SK-N-SH (cell line): ENCODE measurements around the gene CDH18. TPM values are rescaled to one million over a fixed set of nuclear protein-coding genes. Genes with fewer than 3 reads are reported as not detected.

Source experiments
- CTCF ChIA-PET: fragments of 300-600, 350-600 bp; formaldehyde crosslinking; extraction: SDS; loops from one replicate; lab custom pipeline; 2021; lab: Yijun Ruan, JAX
- POLR2A ChIA-PET: fragments of 350-600 bp; sonication (Branson Sonifier 250); formaldehyde crosslinking; extraction: SDS; loops from one replicate; lab custom pipeline; 2020; ENCODE audit warnings: antibody characterized with exemption, inconsistent platforms; lab: Yijun Ruan, JAX
- DNase-seq: peaks from one replicate; pipeline ENCODE4 v3.0.0; 2012
- H2AFZ ChIP-seq: fragments of 200-600 bp; sonication (generic); 2 replicates; pipeline ENCODE4 v1.8.1; 2016; ENCODE audit warnings: antibody characterized with exemption, mild to moderate bottlenecking, low read depth
- H3F3A ChIP-seq: fragments of 200-600 bp; sonication (generic); replicated peaks from 2 replicates; pipeline ENCODE3; 2016; ENCODE audit warnings: antibody characterized with exemption, mild to moderate bottlenecking; ENCODE audit not compliant: insufficient read depth
- H3K27ac ChIP-seq, 2 experiments: fragments of 200-500 bp in 1 of 2; fragments of 200-600 bp in 1 of 2; sonication (Bioruptor generic) in 1 of 2; sonication (generic), shearing (Covaris generic) in 1 of 2; 2 replicates each; pipeline versions ENCODE4 v1.5.1 to v1.6.1; 2014 to 2016; ENCODE audit warnings: low read depth in 2 of 2, inconsistent platforms in 1 of 2, low read length in 1 of 2, mild to moderate bottlenecking in 1 of 2, mixed read lengths in 1 of 2
- H3K27me3 ChIP-seq: fragments of 200-600 bp; sonication (generic), shearing (Covaris generic); 2 replicates; pipeline ENCODE4 v1.6.1; 2016; ENCODE audit warnings: mixed run types; ENCODE audit not compliant: insufficient read depth
- H3K36me3 ChIP-seq, 2 experiments: fragments of 200-500 bp in 1 of 2; fragments of 200-600 bp in 1 of 2; sonication (Bioruptor generic) in 1 of 2; sonication (generic) in 1 of 2; replicated peaks in 1 of 2; 2 replicates each; pipeline versions ENCODE3 to v1.5.1; 2014 to 2016; ENCODE audit warnings: low read length in 1 of 2, mild to moderate bottlenecking in 1 of 2; ENCODE audit not compliant: insufficient read depth in 2 of 2, control insufficient read depth in 1 of 2
- H3K4me1 ChIP-seq, 2 experiments: fragments of 200-500 bp in 1 of 2; fragments of 200-600 bp in 1 of 2; sonication (Bioruptor generic) in 1 of 2; sonication (generic), shearing (Covaris generic) in 1 of 2; 2 replicates each; pipeline versions ENCODE4 v1.5.1 to v1.6.1; 2014 to 2016; ENCODE audit warnings: low read depth in 1 of 2, low read length in 1 of 2, mixed run types in 1 of 2; ENCODE audit not compliant: insufficient read depth in 2 of 2, control insufficient read depth in 1 of 2
- H3K4me2 ChIP-seq: fragments of 200-600 bp; sonication (generic), shearing (Covaris generic); 2 replicates; pipeline ENCODE4 v1.6.1; 2017; ENCODE audit warnings: mixed run types
- H3K4me3 ChIP-seq, 2 experiments: fragments of 200-500 bp in 1 of 2; fragments of 200-600 bp in 1 of 2; sonication (Bioruptor generic) in 1 of 2; sonication (generic), shearing (Covaris generic) in 1 of 2; 2 replicates each; pipeline versions ENCODE4 v1.5.1 to v1.8.1; 2014 to 2016; ENCODE audit warnings: low read depth in 2 of 2, inconsistent platforms in 1 of 2, low read length in 1 of 2, mild to moderate bottlenecking in 1 of 2, mixed read lengths in 1 of 2, moderate library complexity in 1 of 2
- H3K79me2 ChIP-seq: fragments of 200-600 bp; sonication (generic); 2 replicates; pipeline ENCODE4 v1.8.1; 2017; ENCODE audit warnings: mild to moderate bottlenecking; ENCODE audit not compliant: insufficient read depth
- H3K9ac ChIP-seq: fragments of 200-600 bp; sonication (generic); 2 replicates; pipeline ENCODE4 v1.6.1; 2017; ENCODE audit warnings: mixed run types
- H3K9me2 ChIP-seq: fragments of 200-600 bp; sonication (generic); 2 replicates; pipeline ENCODE4 v1.6.1; 2017; ENCODE audit warnings: mixed run types
- H3K9me3 ChIP-seq: fragments of 200-600 bp; sonication (generic); 2 replicates; pipeline ENCODE4 v1.6.1; 2017; ENCODE audit warnings: mixed run types, mild to moderate bottlenecking, moderate library complexity
- H4K20me1 ChIP-seq: fragments of 200-600 bp; sonication (generic); 2 replicates; pipeline ENCODE4 v1.6.1; 2017; ENCODE audit warnings: mild to moderate bottlenecking, mixed run types; ENCODE audit not compliant: insufficient read depth
- CHD2 ChIP-seq: fragments of 150-350 bp; IDR thresholded peaks from 2 replicates; pipeline ENCODE4 v1.6.1; 2018; ENCODE audit warnings: low read length; ENCODE audit not compliant: partially characterized antibody
- ELF1 ChIP-seq: IDR thresholded peaks from 2 replicates; pipeline ENCODE4 v1.4.0; 2012
- EP300 ChIP-seq, 2 experiments: IDR thresholded peaks; 2 replicates each; pipeline versions ENCODE4 v1.4.0 to v1.6.1; 2012; ENCODE audit warnings: borderline replicate concordance in 1 of 2, low read depth in 1 of 2, low read length in 1 of 2
- EZH2phosphoT487 ChIP-seq: fragments of 200-600 bp; sonication (generic); IDR thresholded peaks from 2 replicates; pipeline ENCODE4 v1.6.1; 2017; ENCODE audit warnings: low read depth, mixed run types, mild to moderate bottlenecking, antibody characterized with exemption, moderate library complexity, borderline replicate concordance
- FOXJ3 ChIP-seq: sonication (generic); formaldehyde crosslinking; IDR thresholded peaks from 2 replicates; pipeline ENCODE4 v1.5.1; 2020; ENCODE audit warnings: mild to moderate bottlenecking, missing genetic modification reagents
- FOXM1 ChIP-seq: IDR thresholded peaks from 2 replicates; pipeline ENCODE4 v1.4.0; 2012; ENCODE audit warnings: low read depth, mild to moderate bottlenecking
- GABPA ChIP-seq: IDR thresholded peaks from 2 replicates; pipeline ENCODE4 v1.4.0; 2012; ENCODE audit warnings: low read depth, mild to moderate bottlenecking
- GATA2 ChIP-seq: sonication (generic); formaldehyde crosslinking; IDR thresholded peaks from 2 replicates; pipeline ENCODE4 v1.5.0; 2020; ENCODE audit warnings: mild to moderate bottlenecking, missing genetic modification reagents
- JUND ChIP-seq: IDR thresholded peaks from 2 replicates; pipeline ENCODE4 v1.4.0; 2012
- MXI1 ChIP-seq: IDR thresholded peaks from 2 replicates; pipeline ENCODE4 v1.6.1; 2012; ENCODE audit warnings: mild to moderate bottlenecking, low read depth, low read length, improper control_type of control experiment
- NFIC ChIP-seq: IDR thresholded peaks from 2 replicates; pipeline ENCODE4 v1.4.0; 2012; ENCODE audit warnings: borderline replicate concordance
- NRF1 ChIP-seq: IDR thresholded peaks from 2 replicates; pipeline ENCODE4 v1.6.1; 2012; ENCODE audit warnings: low read depth, mild to moderate bottlenecking, low read length
- POLR2AphosphoS5 ChIP-seq: IDR thresholded peaks from 2 replicates; pipeline ENCODE4 v1.6.1; 2012; ENCODE audit warnings: low read depth, low read length
- RAD21 ChIP-seq: IDR thresholded peaks from 2 replicates; pipeline ENCODE4 v1.6.1; 2012; ENCODE audit warnings: mild to moderate bottlenecking, low read length
- RCOR1 ChIP-seq: fragments of 150-350 bp; IDR thresholded peaks from 2 replicates; pipeline ENCODE4 v1.6.1; 2017; ENCODE audit warnings: antibody characterized with exemption, low read length
- RFX5 ChIP-seq: IDR thresholded peaks from 2 replicates; pipeline ENCODE4 v1.6.1; 2012; ENCODE audit warnings: mild to moderate bottlenecking, improper control_type of control experiment, low read length
- RXRA ChIP-seq: IDR thresholded peaks from 2 replicates; pipeline ENCODE4 v1.4.0; 2012; ENCODE audit warnings: low read depth, mild to moderate bottlenecking, borderline replicate concordance
- SIN3A ChIP-seq: IDR thresholded peaks from 2 replicates; pipeline ENCODE4 v1.6.1; 2012; ENCODE audit warnings: low read depth, mild to moderate bottlenecking, low read length, moderate library complexity, borderline replicate concordance
- TAF1 ChIP-seq: IDR thresholded peaks from 2 replicates; pipeline ENCODE4 v1.6.1; 2012; ENCODE audit warnings: low read depth, mild to moderate bottlenecking, low read length, moderate library complexity, borderline replicate concordance
- TEAD4 ChIP-seq: IDR thresholded peaks from 2 replicates; pipeline ENCODE4 v1.4.0; 2012; ENCODE audit warnings: mild to moderate bottlenecking, borderline replicate concordance; ENCODE audit not compliant: insufficient read depth
- WGBS: methylation state at CpG from one replicate; pipeline ENCODE4 v1.1.6; 2017; ENCODE audit warnings: low lambda C conversion rate; 5-methylcytosine and 5-hydroxymethylcytosine counted together
- polyA plus RNA-seq, 3 experiments: library from polyadenylated mRNA; depleted of rRNA; stranded (reverse); fragments of >200 nt; gene quantifications; 2 replicates each; pipeline ENCODE4 v1.2.3, GENCODE V29; 2012
- TF ChIP-seq, protein P1 (sequence below): IDR thresholded peaks from 2 replicates; pipeline ENCODE4 v1.4.0; 2012; ENCODE audit warnings: low read depth
- TF ChIP-seq, protein P2 (sequence below): fragments of 150-350 bp; IDR thresholded peaks from 2 replicates; pipeline ENCODE4 v1.6.1; 2016; ENCODE audit warnings: mild to moderate bottlenecking, low read depth, low read length
- TF ChIP-seq, protein P3 (sequence below): fragments of 200-600 bp; sonication (generic); IDR thresholded peaks from 2 replicates; pipeline ENCODE4 v1.6.1; 2017; ENCODE audit warnings: antibody characterized with exemption, mild to moderate bottlenecking, moderate library complexity
- TF ChIP-seq, protein P4 (sequence below): IDR thresholded peaks from 2 replicates; pipeline ENCODE4; 2012

The CDH18 gene
- polyA plus RNA-seq, 1 of the 3 experiments (the other 2 are of a cell fraction): 6.0 TPM

DNA sequence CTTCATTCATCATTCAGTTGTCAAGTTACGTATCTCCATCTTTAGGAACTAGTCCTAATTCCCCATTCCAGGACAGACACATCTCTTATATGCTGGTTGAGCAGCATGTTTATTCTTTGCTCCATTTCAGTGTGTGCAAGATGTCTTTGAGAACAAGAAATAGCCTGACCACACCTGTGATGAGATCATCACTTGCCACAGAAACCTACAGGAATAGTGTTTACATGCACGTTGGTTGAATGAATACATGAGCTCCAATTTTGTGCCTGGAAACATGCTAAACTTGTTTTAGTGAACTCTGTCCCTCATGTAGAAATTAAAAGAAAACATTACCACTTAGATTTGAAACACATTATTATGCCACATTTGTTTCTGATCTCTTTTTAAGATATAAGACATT, 489.1 kb downstream of the CDH18 start:
- no peaks in the 10 kb centered on the region for H4K20me1 ChIP-seq
- H3K27ac ChIP-seq: no peak overlapping the region
- H3K9ac ChIP-seq: no peak overlapping the region
- no peaks in the 10 kb centered on the region for H3K4me1 ChIP-seq
- no peak for TF ChIP-seq ELF1
- TF ChIP-seq RCOR1: no peak
- TF ChIP-seq EZH2phosphoT487: no peak
- TF ChIP-seq POLR2AphosphoS5: no peak
- no peak for TF ChIP-seq CHD2
- no peak for TF ChIP-seq MXI1
- TF ChIP-seq JUND: no peak
- no peak for TF ChIP-seq RXRA
- no peak for TF ChIP-seq TAF1
- TF ChIP-seq RFX5: no peak
- TF ChIP-seq NRF1: no peak
- no peak for TF ChIP-seq SIN3A
- no peak for TF ChIP-seq FOXJ3 (CRISPR knock-in tag)
- no peak for TF ChIP-seq GATA2
- no peak for TF ChIP-seq RAD21
- TF ChIP-seq NFIC: no peak
- TF ChIP-seq EP300 (IDR thresholded peaks at IDR 0.05; ENCODE audit: borderline replicate concordance in 1 of 2, low read depth in 1 of 2, low read length in 1 of 2): no peak
- TF ChIP-seq, protein P1, sequence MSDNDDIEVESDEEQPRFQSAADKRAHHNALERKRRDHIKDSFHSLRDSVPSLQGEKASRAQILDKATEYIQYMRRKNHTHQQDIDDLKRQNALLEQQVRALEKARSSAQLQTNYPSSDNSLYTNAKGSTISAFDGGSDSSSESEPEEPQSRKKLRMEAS: no peak
- ChIA-PET POLR2A (no interaction called here), CTCF (no interaction called here)
- 33% methylated on average over 2 of the region's 2 CpGs for WGBS
- H2AFZ ChIP-seq: no peak overlapping the region
- H3K79me2 ChIP-seq: no peaks in the 10 kb centered on the region
- H3K4me2 ChIP-seq: no peak overlapping the region
- H3F3A ChIP-seq: no peaks in the 10 kb centered on the region
- H3K36me3 ChIP-seq: no peaks in the 10 kb centered on the region
- no peak overlapping the region for H3K4me3 ChIP-seq
- no peaks in the 10 kb centered on the region for H3K9me2 ChIP-seq
- H3K27me3 ChIP-seq: no peaks in the 10 kb centered on the region
- no peaks in the 10 kb centered on the region for H3K9me3 ChIP-seq
- DNase-seq: no peak

DNA sequence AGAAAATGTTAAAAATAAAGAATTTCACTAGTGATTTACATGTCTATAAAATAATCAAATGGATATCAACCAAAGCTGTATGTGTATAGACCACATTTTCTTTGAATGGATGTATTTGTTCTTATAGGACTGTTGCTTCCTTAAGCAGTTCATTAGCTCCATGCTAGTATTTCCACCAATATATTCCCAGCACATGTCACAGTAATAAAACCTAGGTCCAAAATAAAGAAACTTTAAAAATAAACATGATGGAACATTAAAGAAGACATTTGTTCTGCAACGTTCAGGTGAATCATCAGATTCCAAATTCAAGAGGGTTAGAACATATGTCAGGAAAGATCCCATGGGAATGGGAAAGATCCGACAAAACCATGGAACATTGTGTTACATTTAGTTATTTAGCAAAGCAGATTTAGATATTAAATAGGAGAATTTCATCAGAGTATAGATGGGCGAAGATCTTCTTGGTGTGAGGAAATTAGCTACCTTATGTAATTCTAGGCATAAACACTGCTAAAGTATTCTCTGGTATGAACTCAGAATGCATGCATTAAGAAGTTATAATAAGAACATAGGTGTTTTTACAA, 490.7 kb downstream of the CDH18 start:
- Histone ChIP-seq H4K20me1 (no peaks in the 10 kb centered on the region), H3K27ac (no peak overlapping the region), H3F3A (peaks cover 3% of the 10 kb centered on the region), H3K9me3 (no peaks in the 10 kb centered on the region), H3K9me2 (no peaks in the 10 kb centered on the region), H3K9ac (no peak overlapping the region), H3K4me1 (no peaks in the 10 kb centered on the region), H3K27me3 (no peaks in the 10 kb centered on the region), H3K36me3 (no peaks in the 10 kb centered on the region), H3K4me3 (no peak overlapping the region), H2AFZ (no peak overlapping the region), H3K4me2 (no peak overlapping the region), H3K79me2 (no peaks in the 10 kb centered on the region)
- no peak for DNase-seq
- WGBS: 19% methylated on average over 3 of the region's 3 CpGs
- CTCF ChIA-PET: no interaction called here
- POLR2A ChIA-PET: no interaction called here
- TF ChIP-seq NRF1 (no peak), GABPA (no peak), TEAD4 (no peak), POLR2AphosphoS5 (no peak), EP300 (IDR thresholded peaks at IDR 0.05; ENCODE audit: borderline replicate concordance in 1 of 2, low read depth in 1 of 2, low read length in 1 of 2) (no peak), RCOR1 (no peak), SIN3A (no peak), MXI1 (no peak), RAD21 (no peak), FOXM1 (no peak), GATA2 (no peak)
- TF ChIP-seq, protein P2, sequence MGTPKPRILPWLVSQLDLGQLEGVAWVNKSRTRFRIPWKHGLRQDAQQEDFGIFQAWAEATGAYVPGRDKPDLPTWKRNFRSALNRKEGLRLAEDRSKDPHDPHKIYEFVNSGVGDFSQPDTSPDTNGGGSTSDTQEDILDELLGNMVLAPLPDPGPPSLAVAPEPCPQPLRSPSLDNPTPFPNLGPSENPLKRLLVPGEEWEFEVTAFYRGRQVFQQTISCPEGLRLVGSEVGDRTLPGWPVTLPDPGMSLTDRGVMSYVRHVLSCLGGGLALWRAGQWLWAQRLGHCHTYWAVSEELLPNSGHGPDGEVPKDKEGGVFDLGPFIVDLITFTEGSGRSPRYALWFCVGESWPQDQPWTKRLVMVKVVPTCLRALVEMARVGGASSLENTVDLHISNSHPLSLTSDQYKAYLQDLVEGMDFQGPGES: no peak
- TF ChIP-seq, protein P3, sequence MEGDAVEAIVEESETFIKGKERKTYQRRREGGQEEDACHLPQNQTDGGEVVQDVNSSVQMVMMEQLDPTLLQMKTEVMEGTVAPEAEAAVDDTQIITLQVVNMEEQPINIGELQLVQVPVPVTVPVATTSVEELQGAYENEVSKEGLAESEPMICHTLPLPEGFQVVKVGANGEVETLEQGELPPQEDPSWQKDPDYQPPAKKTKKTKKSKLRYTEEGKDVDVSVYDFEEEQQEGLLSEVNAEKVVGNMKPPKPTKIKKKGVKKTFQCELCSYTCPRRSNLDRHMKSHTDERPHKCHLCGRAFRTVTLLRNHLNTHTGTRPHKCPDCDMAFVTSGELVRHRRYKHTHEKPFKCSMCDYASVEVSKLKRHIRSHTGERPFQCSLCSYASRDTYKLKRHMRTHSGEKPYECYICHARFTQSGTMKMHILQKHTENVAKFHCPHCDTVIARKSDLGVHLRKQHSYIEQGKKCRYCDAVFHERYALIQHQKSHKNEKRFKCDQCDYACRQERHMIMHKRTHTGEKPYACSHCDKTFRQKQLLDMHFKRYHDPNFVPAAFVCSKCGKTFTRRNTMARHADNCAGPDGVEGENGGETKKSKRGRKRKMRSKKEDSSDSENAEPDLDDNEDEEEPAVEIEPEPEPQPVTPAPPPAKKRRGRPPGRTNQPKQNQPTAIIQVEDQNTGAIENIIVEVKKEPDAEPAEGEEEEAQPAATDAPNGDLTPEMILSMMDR: no peak
- TF ChIP-seq, protein P4, sequence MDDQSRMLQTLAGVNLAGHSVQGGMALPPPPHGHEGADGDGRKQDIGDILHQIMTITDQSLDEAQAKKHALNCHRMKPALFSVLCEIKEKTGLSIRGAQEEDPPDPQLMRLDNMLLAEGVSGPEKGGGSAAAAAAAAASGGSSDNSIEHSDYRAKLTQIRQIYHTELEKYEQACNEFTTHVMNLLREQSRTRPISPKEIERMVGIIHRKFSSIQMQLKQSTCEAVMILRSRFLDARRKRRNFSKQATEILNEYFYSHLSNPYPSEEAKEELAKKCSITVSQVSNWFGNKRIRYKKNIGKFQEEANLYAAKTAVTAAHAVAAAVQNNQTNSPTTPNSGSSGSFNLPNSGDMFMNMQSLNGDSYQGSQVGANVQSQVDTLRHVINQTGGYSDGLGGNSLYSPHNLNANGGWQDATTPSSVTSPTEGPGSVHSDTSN: no peak
